ENCODE results near the gene C10orf62. TPM values are rescaled to one million over a fixed set of nuclear protein-coding genes. Genes with fewer than 3 reads are reported as not detected.
"Not testable (repeated sequence)": the region's sequence is repeated elsewhere in the genome, so short reads cannot be mapped to it uniquely, and the experiment has no call there.

C10orf62 gene
- total RNA-seq, 1 donor from 2014 or later: 0.35 TPM

DNA sequence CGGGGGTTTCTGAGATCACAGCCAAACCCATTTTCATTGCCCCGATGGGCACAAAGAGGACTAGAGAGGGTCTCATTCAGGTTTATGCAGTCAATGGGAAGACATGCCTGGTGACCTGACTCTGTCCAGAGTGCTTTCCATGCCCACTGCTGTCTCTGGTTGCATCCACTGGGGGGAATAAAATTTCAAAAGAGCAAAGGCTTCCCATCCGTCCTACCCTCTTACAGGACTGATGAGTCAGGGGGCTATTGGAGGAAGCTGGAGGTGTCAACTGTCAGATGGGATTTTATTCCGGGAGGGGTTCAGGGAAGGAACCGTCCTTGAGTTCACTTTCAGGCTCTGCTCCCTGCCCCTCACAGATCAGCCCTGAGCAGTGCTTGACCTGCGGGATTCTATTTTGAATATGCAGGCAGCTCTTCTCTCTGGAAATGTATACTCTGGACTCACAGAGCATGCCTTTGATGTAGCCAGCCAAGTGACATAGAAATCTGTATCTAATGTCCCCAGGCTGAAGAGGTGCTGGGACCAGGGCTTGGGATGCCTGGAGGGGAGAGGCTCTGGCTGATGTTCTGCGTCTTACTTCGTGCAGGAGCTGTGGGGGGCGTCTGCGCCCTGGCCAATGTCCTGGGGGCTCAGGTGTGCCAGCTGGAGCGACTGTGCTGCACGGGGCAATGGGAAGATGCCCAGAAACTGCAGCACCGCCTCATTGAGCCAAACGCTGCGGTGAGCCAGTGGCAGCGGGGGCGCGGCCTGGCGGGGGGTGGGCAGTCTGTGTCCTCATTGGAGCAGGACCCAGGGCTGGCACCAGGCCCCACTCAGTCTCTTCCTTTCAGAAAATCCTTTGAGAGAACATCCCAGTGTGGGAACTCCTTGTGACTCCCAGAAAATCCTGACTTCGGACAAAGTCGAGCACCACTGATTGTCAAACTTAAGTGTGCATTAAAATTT, 12.0 kb downstream of the C10orf62 start:
- ATAC-seq: peak; percentile 86

DNA sequence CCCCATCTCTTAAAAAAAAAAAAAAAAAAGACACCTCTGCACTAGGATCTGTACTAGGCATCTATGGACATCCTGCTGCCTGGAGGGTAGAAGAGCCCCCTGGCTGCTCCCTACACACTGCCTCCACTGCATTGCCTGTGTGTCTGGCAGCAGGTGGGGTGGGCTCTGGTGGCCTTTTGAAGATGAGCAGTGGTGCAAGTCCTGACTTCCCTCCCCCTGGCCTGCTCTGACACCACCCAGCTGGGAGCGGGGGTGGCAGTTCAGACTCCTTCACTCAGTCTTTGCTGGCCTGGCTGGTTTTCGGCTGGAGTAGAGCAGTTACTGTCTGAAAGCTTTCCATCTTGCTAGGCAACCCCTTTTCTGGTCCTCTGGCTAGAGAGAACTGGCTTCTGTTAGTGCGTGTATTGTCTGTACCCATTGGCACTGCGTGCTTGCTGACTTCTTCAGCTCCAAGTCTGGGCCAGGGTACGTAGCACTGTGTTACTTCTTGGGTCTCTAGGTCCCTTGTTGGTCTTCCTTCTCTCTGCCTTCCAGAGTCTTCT, 17.6 kb downstream of the C10orf62 start:
- DNase-seq (no peak), ATAC-seq (no peak)
- intact Hi-C loops (cut with micrococcal nuclease): no loop called here

More for the DNA sequence above, 12.0 kb downstream of the C10orf62 start:
- DNase-seq: peak; percentile 76
- intact Hi-C loops (cut with micrococcal nuclease): no loop called here

DNA sequence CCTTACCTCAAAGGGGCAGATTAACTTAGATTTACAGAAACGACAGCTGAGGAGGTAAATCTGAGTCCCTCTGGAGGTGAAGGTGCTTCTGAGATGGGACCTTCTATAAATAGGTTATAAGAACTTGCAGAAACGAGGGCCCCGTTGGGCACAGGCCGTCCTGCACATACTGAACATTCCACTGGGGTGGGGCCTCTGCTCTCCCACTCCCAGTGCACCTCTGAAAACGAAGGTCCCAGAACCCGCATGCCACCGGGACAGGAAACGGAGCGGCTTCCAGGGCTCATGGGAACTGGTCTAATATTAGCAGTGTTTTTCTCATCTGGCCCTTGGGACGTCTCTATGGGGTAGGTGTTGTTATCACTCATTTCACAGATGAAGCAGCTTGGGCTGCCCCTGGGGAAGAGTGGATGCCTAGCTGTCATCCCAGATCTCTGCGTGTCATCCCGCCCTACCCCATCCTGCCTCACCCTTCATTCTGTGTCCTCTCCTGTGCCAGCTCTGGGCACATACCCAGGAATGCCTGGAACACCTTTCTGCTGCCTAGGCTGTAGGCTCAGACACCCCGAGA, 19.6 kb downstream of the C10orf62 start:
- ATAC-seq: peak; percentile 89
- DNase-seq: peak; percentile 83
- intact Hi-C loops (cut with micrococcal nuclease): no loop called here

DNA sequence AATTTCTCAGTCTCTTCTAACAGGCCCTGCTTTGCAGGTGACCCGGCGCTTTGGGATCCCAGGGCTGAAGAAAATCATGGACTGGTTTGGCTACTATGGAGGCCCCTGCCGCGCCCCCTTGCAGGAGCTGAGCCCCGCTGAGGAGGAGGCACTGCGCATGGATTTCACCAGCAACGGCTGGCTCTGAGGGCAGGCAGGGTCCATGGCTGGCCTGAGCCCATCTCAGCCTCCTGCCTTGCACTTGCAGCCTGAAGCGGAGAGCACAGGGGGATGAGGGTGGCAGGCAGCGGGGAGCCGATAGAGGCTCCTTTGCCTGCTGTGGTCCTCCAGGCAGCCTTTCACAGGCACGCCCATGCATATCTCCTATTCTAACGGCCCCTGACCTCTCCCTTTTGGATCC, 22.0 kb downstream of the C10orf62 start:
- DNase-seq: no peak
- intact Hi-C loops (cut with micrococcal nuclease): no loop called here
- no peak for ATAC-seq

DNA sequence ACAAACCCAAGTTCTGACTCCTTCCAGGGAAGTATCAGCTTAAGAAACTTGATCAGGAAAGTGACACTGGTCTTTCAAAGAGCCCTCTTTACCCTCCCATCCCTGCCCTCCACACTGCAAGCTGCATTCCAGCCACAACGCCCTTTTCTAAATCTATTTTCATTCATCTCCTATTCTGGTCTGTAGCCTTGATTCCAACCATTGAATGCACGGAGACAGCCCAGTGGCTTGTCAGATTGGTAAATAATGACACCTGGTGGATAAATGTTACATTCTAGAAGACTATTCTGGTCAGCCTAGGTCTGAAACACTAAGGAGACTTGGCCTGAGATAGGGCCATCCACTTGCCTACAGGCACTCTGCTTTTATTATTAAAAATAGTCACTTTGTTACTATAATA, 22.9 kb downstream of the C10orf62 start:
- peak; percentile 57 for ATAC-seq
- intact Hi-C loops (cut with micrococcal nuclease): loop anchor here (2.0 kb wide), 1 partner anchor 40 kb away; the partner anchor contains the start of gene ANKRD2
- no peak for DNase-seq

DNA sequence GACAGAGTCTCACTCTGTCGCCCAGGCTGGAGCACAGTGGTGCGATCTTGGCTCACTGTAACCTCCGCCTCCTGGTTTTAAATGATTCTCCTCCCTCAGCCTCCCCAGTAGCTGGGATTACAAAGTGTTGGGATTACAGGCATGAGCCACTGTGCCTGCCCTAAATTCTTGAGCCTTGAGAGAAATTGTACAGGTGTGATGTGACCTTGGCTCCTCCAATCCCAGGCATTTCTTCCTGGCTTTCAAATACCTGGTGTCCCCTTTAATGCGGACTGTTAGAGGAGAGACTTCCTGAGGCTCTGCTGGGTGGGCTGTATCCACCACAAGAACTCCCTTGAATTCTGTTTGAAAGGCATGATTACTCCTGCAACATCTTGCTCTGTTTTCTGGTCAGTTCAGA, 28.8 kb downstream of the C10orf62 start:
- intact Hi-C loops (cut with micrococcal nuclease): no loop called here
- ATAC-seq: no peak
- DNase-seq: no peak

DNA sequence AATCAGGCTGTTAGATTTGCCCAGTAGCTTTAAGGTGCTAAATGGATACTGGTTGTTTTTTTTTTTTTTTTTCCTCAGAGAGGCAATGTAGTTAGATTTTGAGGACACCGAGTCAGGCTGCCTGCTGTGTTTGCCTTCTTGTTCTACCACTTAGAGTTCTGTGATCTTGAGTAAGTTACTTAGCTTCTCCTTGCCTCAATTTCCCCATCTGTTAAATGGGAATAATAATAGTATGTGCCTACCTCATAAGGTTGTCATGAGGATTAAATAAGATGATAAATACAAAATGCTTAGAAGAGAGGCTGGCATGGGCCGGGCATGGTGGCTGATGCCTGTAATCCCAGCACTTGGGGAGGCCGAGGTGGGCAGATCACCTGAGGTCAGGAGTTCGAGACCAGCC, 29.2 kb downstream of the C10orf62 start:
- ATAC-seq (no peak), DNase-seq (no peak)
- intact Hi-C loops (cut with micrococcal nuclease): no loop called here

DNA sequence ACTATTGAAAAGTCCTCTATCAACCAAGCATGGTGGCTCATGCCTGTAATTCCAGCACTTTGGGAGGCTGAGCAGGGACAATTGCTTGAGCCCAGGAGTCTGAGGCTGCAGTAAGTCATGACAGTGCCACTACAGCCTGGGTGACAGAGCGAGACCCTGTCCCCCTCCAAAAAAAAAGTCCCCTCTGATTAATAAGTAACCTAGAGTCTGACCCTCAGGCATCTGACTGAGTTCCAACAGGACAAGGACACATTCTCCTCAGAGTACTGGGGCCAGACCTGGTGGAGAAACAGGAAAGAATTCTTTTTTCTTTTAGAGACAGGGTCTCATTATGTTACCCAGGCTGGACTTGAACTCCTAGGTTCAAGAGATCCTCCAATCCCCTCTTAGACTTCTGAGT, 33.8 kb downstream of the C10orf62 start:
- intact Hi-C loops (cut with micrococcal nuclease): no loop called here
- no peak for ATAC-seq
- DNase-seq: no peak

DNA sequence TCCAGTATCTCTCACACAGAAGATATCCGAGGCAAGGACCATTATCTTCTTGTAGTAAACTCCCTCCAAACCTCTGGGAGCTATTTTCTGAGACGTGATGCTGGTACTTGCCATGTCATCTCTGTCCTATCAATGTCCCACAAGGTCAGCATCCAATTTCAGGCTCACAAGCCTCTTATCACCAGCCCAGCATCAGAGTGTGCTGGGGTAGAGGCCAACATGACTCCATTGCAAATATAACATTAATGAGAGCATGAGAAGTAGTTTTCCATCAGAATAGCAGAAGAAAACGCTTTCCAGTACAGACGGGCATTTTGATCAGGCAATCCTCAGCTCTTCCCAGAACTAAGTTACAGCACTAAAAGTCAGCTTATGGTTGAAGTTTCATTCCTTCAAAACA, 38.2 kb downstream of the C10orf62 start:
- ATAC-seq: peak; percentile 67
- intact Hi-C loops (cut with micrococcal nuclease): no loop called here
- no peak for DNase-seq

DNA sequence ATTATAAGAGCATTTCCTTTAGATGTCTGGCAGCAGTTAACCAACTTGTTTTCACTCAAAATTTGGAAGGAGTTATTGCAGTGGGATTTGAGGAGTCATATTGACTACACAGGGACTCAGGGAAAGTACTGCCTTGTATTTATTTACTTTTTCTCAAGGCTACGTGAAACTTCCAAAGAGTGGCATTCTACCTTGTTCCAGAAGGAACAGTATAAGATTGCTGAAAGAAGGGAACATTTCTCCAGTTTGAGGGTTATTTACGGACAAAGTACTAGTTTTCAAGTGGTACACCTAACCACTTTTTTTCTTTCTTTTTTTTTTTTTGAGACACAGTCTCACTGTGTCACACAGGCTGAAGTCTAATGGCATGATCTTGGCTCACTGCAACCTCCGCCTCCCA, 38.7 kb downstream of the C10orf62 start:
- DNase-seq (no peak), ATAC-seq (no peak)
- intact Hi-C loops (cut with micrococcal nuclease): no loop called here

DNA sequence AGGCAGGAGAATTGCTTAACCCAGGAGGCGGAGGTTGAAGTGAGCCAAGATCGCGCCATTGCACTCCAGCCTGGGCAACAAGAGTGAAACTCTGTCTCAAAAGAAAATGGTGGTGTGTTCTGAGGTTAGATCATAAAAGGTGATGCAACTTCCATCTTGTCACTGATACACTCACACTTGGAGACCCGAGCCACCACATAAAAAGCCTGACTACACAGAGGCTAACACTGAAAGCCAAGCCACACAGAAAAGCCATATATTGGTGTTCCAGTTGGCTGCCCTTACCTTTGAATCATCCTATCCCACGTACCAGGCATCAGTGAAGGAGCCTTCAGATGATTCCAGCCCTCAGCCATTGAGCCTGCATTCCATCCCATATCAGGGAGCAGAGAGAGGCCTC, 39.8 kb downstream of the C10orf62 start:
- intact Hi-C loops (cut with micrococcal nuclease): no loop called here
- no peak for ATAC-seq
- no peak for DNase-seq

DNA sequence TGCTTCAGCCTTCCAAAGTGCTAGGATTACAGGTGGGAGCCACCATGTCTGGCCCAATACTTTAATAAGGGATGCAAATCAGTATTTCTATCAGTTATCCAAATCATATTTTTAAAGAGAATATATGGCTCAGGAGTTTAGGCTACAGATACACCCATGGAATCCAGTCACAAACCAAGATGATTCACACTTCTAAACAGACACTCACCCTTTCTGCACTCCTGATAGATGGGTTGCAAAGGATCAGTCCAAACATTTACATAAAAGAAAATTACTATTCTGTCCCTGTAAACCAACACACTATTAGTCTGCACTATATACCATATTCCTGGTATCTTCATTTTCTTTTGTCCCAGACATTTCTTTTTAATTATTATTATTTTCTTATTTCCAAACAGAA, 41.6 kb downstream of the C10orf62 start:
- no peak for DNase-seq
- intact Hi-C loops (cut with micrococcal nuclease): no loop called here
- no peak for ATAC-seq

DNA sequence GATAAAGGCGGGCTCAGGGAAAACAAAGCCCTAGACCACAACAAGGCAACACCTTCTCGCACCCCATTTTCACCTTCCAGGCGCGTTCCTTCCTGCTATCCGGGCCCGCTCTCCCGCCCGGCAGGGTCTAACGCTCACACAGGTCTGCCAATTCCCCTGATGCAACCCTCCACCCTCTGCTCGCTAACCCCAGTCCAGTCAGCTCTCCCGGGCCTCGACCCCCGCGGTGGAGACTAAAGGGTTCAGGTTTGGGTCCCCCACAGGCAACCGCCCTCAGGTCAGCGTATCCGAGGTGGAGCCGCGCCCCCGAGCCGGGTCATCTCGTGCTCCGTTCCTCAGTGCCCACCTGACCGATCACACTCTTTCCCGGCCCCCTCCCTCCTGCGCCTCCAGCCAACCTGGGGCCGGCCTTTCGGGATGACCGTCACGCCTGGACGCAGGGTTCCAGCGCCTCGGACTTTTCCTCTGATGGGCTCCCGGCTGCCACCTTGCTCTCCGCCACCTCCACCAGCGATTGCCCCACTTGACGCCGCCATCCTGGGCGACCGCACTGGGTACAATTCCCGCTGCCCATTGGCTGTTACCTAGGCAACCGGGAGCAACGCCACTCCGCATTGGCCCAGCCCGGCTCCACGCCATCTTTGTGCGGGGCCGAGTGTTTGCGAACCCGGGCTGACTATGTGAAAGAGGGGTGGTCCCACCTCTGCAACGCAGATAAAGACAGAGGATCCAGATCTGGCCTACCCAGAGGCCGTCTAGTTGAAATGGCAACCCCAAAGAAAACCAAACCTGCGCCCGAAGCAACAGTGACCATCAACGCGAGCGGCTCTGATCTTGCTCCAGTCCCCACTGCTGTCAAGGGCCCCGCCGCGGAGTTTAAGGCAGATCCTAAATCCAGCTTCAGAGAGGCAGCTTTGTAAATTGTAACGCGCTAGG, 43.7 kb downstream of the C10orf62 start, which contains the start of gene MORN4:
Gene MORN4, minus strand, starts transcription at position 552 of the 936 bp plus-strand sequence. CDS start 13,847 bp downstream, outside the sequence.
- intact Hi-C loops (cut with micrococcal nuclease): no loop called here
- DNase-seq: peak; percentile 96
- peak; percentile 99 for ATAC-seq

DNA sequence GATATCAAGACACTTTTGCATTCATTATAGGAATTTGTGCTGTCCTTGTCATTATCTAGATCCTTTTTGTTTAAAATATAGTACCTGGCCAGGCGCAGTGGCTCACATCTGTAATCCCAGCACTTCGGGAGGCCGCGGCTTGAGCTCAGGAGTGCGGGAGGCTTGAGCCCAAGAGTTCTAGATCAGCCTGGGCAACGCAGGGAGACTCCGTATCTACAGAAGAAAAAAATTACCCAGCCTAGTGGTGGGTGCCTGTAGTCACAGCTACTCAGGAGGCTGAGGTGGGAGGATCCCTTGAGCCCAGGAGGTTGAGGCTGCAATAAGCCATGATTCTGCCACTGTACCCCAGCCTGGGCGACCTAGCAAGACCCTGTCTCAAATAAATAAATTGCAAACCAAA, 44.4 kb downstream of the C10orf62 start:
- intact Hi-C loops (cut with micrococcal nuclease): no loop called here
- DNase-seq (no peak), ATAC-seq (peak; percentile 1)

DNA sequence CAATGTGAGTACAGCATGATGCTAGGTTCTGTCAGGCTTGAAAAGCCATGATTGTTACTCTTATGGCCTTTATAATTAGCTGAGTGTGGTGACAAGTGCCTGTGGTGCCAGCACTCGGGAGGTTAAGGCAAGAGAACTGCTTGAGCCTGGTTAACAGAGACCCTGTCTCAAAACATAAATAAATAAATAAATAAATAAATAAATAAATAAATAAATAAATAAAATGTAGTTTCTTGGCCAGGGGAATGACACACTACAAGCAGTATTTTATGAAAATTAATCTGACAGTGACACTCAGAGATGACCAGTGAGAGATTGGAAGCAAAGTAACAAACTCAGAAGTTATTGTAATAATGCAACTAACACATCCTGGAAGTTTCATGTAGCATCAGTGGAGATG, 46.1 kb downstream of the C10orf62 start:
- intact Hi-C loops (cut with micrococcal nuclease): no loop called here
- no peak for ATAC-seq
- no peak for DNase-seq

DNA sequence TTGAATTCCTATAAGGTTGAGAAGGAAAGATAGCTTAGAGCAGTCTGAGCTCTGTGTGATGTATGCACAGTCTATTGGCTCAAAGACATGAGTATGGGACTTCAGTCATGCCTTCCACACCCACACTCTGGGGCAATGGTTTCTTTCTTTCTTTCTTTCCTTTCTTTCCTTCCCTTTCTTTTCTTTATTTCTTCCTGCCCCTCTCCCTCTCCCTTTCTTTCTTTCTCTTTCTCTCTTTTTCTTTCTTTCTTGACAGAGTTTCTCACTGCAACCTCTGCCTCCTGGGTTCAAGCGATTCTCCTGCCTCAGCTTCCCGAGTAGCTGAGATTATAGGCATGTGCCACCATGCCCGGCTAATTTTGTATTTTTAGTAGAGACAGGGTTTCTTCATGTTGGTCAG, 49.6 kb downstream of the C10orf62 start:
- DNase-seq; intact Hi-C loops (cut with micrococcal nuclease); ATAC-seq: not testable (repeated sequence)

DNA sequence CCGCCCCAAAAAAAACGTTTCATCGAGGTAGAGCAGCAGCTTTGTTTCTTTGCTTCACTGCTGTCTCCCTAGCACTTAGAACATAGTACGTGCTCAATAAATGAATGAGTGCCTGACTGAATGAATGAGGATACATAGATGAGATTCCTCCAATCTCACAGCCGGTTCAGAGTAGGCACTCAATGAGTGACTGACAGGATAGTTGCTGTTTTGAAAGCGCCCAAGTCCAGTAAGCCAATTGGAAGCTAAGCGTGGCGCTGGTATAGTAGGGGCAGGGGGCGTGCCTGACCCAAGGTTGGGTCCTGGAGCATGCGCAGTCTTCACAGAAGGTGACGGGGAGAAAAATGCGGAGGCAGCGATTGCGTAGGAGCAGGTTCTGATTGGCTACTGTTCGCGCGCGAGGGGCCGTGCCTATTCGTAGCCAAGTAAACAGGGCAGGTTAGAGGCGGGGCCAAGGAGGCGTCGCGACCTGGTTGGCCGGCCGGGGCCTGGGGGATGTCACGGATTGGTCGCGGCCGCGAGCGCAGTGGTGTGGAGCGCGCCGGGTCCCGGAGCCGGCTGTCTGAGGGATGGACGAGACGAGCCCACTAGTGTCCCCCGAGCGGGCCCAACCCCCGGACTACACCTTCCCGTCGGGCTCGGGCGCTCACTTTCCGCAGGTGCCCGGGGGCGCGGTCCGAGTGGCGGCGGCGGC, 50.8 kb downstream of the C10orf62 start, which contains the start of gene PI4K2A:
Gene PI4K2A, plus strand, starts transcription at position 498 of the 694 bp plus-strand sequence. Its CDS starts 72 bp downstream, at position 570.
- DNase-seq: peak; percentile 99
- intact Hi-C loops (cut with micrococcal nuclease): no loop called here
- ATAC-seq: peak; percentile 99

All from left ventricle myocardium superior (tissue), 1 donor.